Measurements from ENCODE around the gene WASL. TPM values are rescaled to one million over a fixed set of nuclear protein-coding genes. Genes with fewer than 3 reads are reported as not detected.
A peak's percentile ranks its signal among the peaks of the same experiment; 100 is the strongest.

Gene WASL
- total and polyA plus RNA-seq, 3 experiments from 2014 or later: 2.8 to 7.4 (median 7.3) TPM

DNA sequence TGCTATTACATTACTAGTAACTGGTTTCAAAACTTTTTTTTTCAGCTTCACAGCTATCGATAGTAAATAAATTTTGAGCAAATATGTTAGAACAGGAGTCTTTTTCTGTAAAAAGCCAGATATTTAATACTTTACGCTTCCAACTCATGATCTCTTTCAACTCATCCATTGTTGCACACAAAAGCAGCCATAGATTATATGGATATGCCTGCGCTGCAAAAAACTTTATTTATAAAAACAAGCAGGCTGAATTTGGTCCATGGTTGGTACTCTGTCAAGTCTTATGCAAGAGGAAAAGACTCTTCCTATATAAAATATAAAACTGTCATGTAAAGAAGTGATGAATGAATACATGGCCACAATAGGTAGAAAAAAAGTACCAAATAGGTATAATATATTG lies 31.1 kb downstream of the WASL start:
- Histone ChIP-seq H3K4me1 (ENCODE audit: insufficient read depth, low read length) (peaks cover 24% of the 10 kb centered on the region), H3K9me3 (ENCODE audit: low read length) (no peaks in the 10 kb centered on the region), H3K4me3 (ENCODE audit: low read length) (no peak overlapping the region), H3K27ac (ENCODE audit: low read depth, low read length) (no peak overlapping the region), H3K36me3 (ENCODE audit: insufficient read depth, low read length) (no peaks in the 10 kb centered on the region), H3K27me3 (ENCODE audit: insufficient read depth, low read length, poor library complexity, severe bottlenecking) (no peaks in the 10 kb centered on the region)
- Mint-ChIP-seq H3K27ac (no peak overlapping the region), H3K9me3 (no peaks in the 10 kb centered on the region), H3K36me3 (peaks cover 0 to 8% (median 0%) of the 10 kb centered on the region in 3 donors), H3K4me1 (peaks cover 54 to 77% (median 71%) of the 10 kb centered on the region in 3 donors), H3K4me3 (no peak overlapping the region), H3K27me3 (no peaks in the 10 kb centered on the region)
- CTCF ChIA-PET: interaction anchor here (2.0 to 2.2 kb wide), 2 partner anchors 12 to 16 kb away, joined by 5 to 6 read pairs; no protein-coding TSS in a partner anchor
- DNase-seq: no peak
- POLR2A ChIA-PET: no interaction called here

DNA sequence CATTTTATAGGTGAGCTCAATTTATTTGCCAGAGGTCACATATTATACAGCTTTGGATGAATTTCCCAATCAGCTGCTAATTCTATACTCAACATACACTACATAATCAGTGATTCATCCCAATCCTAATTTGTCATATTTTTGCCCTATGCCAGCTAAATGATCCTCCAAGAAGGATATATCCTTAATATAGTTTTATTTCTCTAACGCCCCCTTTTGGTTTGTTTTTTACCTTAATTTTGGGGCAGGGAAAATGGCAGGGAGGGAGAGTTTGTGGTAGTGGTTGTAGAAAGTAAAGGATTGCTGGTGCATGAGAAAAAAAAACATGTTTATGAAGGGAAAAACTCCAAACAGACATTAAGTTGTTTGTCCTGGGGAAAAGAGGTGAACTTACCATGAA lies 31.9 kb downstream of the WASL start:
- Histone ChIP-seq H3K9me3 (ENCODE audit: low read length) (no peaks in the 10 kb centered on the region), H3K27ac (ENCODE audit: low read depth, low read length) (no peak overlapping the region), H3K4me1 (ENCODE audit: insufficient read depth, low read length) (peaks cover 32% of the 10 kb centered on the region), H3K36me3 (ENCODE audit: insufficient read depth, low read length) (no peaks in the 10 kb centered on the region), H3K27me3 (ENCODE audit: insufficient read depth, low read length, poor library complexity, severe bottlenecking) (no peaks in the 10 kb centered on the region), H3K4me3 (ENCODE audit: low read length) (no peak overlapping the region)
- Mint-ChIP-seq H3K36me3 (peaks cover 0 to 8% (median 0%) of the 10 kb centered on the region in 3 donors), H3K4me3 (no peak overlapping the region), H3K27ac (no peak overlapping the region), H3K27me3 (no peaks in the 10 kb centered on the region), H3K9me3 (no peaks in the 10 kb centered on the region), H3K4me1 (peaks cover 60 to 82% (median 77%) of the 10 kb centered on the region in 3 donors)
- ChIA-PET POLR2A (no interaction called here), CTCF (interaction anchor here (2.0 to 2.2 kb wide), 2 partner anchors 12 to 16 kb away, joined by 5 to 6 read pairs; no protein-coding TSS in a partner anchor)
- DNase-seq: no peak

DNA sequence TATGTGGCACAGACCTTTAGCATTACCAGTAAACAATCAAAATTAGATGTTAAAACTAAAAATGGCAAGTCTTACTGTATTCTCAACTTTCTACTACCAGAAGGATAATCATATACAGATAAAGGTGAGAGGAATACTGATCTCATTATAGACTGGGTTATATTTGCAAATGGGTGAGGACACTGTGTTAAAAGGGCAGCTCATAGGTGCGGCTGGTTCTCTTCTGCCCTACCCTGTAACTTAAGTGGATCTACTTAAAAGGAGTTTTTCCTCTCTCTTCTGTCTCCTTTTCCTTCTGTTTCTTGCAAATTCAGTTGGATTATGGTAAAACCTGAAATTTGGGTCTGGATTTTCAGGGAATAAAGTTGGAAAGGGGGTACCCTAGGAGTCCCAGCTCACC lies 33.0 kb downstream of the WASL start:
- Histone ChIP-seq H3K36me3 (ENCODE audit: insufficient read depth, low read length) (no peaks in the 10 kb centered on the region), H3K27ac (ENCODE audit: low read depth, low read length) (no peak overlapping the region), H3K4me3 (ENCODE audit: low read length) (no peak overlapping the region), H3K9me3 (ENCODE audit: low read length) (no peaks in the 10 kb centered on the region), H3K4me1 (ENCODE audit: insufficient read depth, low read length) (peaks cover 36% of the 10 kb centered on the region), H3K27me3 (ENCODE audit: insufficient read depth, low read length, poor library complexity, severe bottlenecking) (no peaks in the 10 kb centered on the region)
- DNase-seq: no peak
- peaks cover 0 to 8% (median 0%) of the 10 kb centered on the region in 3 donors for H3K36me3 Mint-ChIP-seq
- no peaks in the 10 kb centered on the region for H3K27me3 Mint-ChIP-seq
- no peaks in the 10 kb centered on the region for H3K9me3 Mint-ChIP-seq
- H3K27ac Mint-ChIP-seq: no peak overlapping the region
- CTCF ChIA-PET: no interaction called here
- peaks cover 59 to 83% (median 78%) of the 10 kb centered on the region in 3 donors for H3K4me1 Mint-ChIP-seq
- no peak overlapping the region for H3K4me3 Mint-ChIP-seq
- POLR2A ChIA-PET: no interaction called here

GRCh38 chr7:123715198-123715597 lies 33.6 kb downstream of the WASL start:
- H3K9me3 ChIP-seq (ENCODE audit: low read length): no peaks in the 10 kb centered on the region
- POLR2A ChIA-PET: no interaction called here
- CTCF ChIA-PET: no interaction called here
- no peak overlapping the region for H3K4me3 ChIP-seq (ENCODE audit: low read length)
- peaks cover 33% of the 10 kb centered on the region for H3K4me1 ChIP-seq (ENCODE audit: insufficient read depth, low read length)
- H3K36me3 ChIP-seq (ENCODE audit: insufficient read depth, low read length): no peaks in the 10 kb centered on the region
- H3K27me3 ChIP-seq (ENCODE audit: insufficient read depth, low read length, poor library complexity, severe bottlenecking): no peaks in the 10 kb centered on the region
- no peak overlapping the region for H3K27ac ChIP-seq (ENCODE audit: low read depth, low read length)
- DNase-seq: no peak
- Mint-ChIP-seq H3K27ac (peak overlapping the region in 1 of 8 donors; percentile 32), H3K4me3 (no peak overlapping the region), H3K27me3 (no peaks in the 10 kb centered on the region), H3K9me3 (no peaks in the 10 kb centered on the region), H3K4me1 (peaks cover 62 to 84% (median 79%) of the 10 kb centered on the region in 3 donors), H3K36me3 (peaks cover 0 to 8% (median 0%) of the 10 kb centered on the region in 3 donors)

DNA sequence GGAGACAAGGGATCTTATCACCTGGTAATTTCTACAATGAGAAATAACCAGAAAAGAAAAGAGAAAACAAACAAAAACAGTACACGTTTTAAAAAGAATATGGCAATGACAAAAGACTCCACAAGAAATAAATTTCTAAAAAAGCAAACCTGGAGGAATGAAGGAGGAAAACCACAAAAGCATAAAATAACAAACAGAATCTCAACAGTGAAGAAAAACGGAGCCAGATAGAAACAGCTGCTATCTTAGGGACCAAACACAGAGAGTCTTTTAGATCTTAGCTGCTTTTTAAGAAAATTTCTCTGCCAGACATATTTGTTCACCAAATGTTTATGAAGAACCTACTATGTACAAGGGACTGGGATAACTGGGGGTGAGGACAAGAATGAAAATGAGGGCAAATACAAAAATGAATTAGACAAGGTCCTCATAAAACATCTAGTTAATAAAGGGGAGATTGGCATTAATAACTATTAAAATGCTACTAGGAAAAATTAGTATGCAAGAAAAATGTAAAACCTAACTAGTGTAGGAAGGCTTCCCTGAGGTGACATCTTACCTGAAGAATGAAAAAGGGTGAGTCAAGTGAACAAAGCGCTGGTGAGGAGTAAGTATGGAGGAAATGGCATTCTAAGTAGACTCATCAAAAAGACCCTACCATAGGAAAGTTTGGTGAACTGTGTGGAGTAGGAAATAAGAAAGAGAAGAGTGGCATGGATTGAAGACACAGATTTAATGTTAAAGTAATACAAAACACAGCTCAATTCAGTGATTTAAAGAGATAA lies 34.3 kb downstream of the WASL start:
- peaks cover 57 to 80% (median 75%) of the 10 kb centered on the region in 3 donors for H3K4me1 Mint-ChIP-seq
- Histone ChIP-seq H3K9me3 (ENCODE audit: low read length) (no peaks in the 10 kb centered on the region), H3K36me3 (ENCODE audit: insufficient read depth, low read length) (no peaks in the 10 kb centered on the region), H3K27me3 (ENCODE audit: insufficient read depth, low read length, poor library complexity, severe bottlenecking) (no peaks in the 10 kb centered on the region), H3K4me1 (ENCODE audit: insufficient read depth, low read length) (peaks cover 30% of the 10 kb centered on the region), H3K4me3 (ENCODE audit: low read length) (no peak overlapping the region), H3K27ac (ENCODE audit: low read depth, low read length) (no peak overlapping the region)
- H3K27ac Mint-ChIP-seq: peak overlapping the region in 3 of 8 donors; percentile 1 to 42 (median 4)
- H3K27me3 Mint-ChIP-seq: no peaks in the 10 kb centered on the region
- POLR2A ChIA-PET: no interaction called here
- no peaks in the 10 kb centered on the region for H3K9me3 Mint-ChIP-seq
- no peak for DNase-seq
- H3K4me3 Mint-ChIP-seq: no peak overlapping the region
- peaks cover 0 to 8% (median 0%) of the 10 kb centered on the region in 3 donors for H3K36me3 Mint-ChIP-seq
- CTCF ChIA-PET: no interaction called here

DNA sequence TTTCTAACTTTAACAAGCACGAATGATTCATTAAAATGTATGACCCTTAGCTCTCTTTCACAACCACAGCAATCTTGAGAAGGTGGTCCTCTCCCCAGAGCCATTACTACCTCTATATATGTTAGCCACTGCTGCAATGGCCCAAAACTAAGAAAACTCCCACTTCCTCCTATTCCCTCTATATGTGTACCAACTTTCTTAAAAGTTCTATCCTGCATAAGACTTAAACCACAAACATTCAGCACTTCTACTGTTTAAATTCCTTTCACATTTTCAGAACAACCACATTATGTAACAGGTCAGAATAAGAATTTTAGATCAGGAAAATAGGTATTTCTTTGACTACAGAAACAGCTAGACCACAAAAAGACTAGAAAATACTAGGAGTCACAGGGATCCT lies 36.2 kb downstream of the WASL start:
- H3K4me1 Mint-ChIP-seq: peaks cover 50 to 75% (median 75%) of the 10 kb centered on the region in 3 donors
- H3K4me1 ChIP-seq (ENCODE audit: insufficient read depth, low read length): peaks cover 21% of the 10 kb centered on the region
- H3K27me3 ChIP-seq (ENCODE audit: insufficient read depth, low read length, poor library complexity, severe bottlenecking): no peaks in the 10 kb centered on the region
- CTCF ChIA-PET: no interaction called here
- DNase-seq: no peak
- H3K9me3 Mint-ChIP-seq: no peaks in the 10 kb centered on the region
- H3K27ac Mint-ChIP-seq: peak overlapping the region in 4 of 8 donors; percentile 0 to 43 (median 8)
- no peaks in the 10 kb centered on the region for H3K9me3 ChIP-seq (ENCODE audit: low read length)
- H3K4me3 ChIP-seq (ENCODE audit: low read length): no peak overlapping the region
- no peaks in the 10 kb centered on the region for H3K27me3 Mint-ChIP-seq
- no peak overlapping the region for H3K27ac ChIP-seq (ENCODE audit: low read depth, low read length)
- H3K36me3 Mint-ChIP-seq: peaks cover 0 to 20% (median 7%) of the 10 kb centered on the region in 3 donors
- peaks cover 6% of the 10 kb centered on the region for H3K36me3 ChIP-seq (ENCODE audit: insufficient read depth, low read length)
- H3K4me3 Mint-ChIP-seq: no peak overlapping the region
- POLR2A ChIA-PET: no interaction called here

DNA sequence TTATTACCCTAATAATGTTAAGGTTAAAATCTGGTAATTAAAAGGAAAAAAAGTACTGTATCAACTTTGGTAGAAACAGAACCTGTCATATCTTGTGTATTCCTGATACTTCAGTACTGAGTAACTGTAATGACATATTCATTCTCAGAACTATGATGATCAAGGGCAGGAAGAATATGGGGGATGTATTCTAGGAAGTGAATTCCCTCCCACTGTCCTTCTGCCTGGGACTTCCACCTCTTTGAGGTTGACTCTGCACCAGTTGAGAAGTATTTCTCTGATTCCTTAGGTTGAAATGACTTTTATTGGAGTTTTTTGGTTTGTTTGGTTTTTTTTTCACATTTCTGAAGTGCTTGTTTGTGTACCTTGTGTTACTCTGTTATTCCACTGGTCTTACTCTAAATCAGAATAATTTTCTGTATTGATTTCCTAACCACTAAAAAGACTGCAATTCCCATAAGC lies 36.9 kb downstream of the WASL start:
- no peaks in the 10 kb centered on the region for H3K27me3 Mint-ChIP-seq
- no peaks in the 10 kb centered on the region for H3K9me3 Mint-ChIP-seq
- ChIA-PET POLR2A (no interaction called here), CTCF (no interaction called here)
- Histone ChIP-seq H3K9me3 (ENCODE audit: low read length) (no peaks in the 10 kb centered on the region), H3K4me1 (ENCODE audit: insufficient read depth, low read length) (peaks cover 21% of the 10 kb centered on the region), H3K27ac (ENCODE audit: low read depth, low read length) (no peak overlapping the region), H3K27me3 (ENCODE audit: insufficient read depth, low read length, poor library complexity, severe bottlenecking) (no peaks in the 10 kb centered on the region), H3K36me3 (ENCODE audit: insufficient read depth, low read length) (peaks cover 10% of the 10 kb centered on the region), H3K4me3 (ENCODE audit: low read length) (no peak overlapping the region)
- no peak for DNase-seq
- peak overlapping the region in 1 of 7 donors; percentile 15 for H3K4me3 Mint-ChIP-seq
- H3K27ac Mint-ChIP-seq: peak overlapping the region in 3 of 8 donors; percentile 1 to 77 (median 30)
- peaks cover 0 to 28% (median 7%) of the 10 kb centered on the region in 3 donors for H3K36me3 Mint-ChIP-seq
- peaks cover 47 to 74% (median 69%) of the 10 kb centered on the region in 3 donors for H3K4me1 Mint-ChIP-seq

- Histone ChIP-seq H3K4me1 (ENCODE audit: insufficient read depth, low read length) (peaks cover 21% of the 10 kb centered on the region), H3K27me3 (ENCODE audit: insufficient read depth, low read length, poor library complexity, severe bottlenecking) (no peaks in the 10 kb centered on the region), H3K27ac (ENCODE audit: low read depth, low read length) (no peak overlapping the region), H3K4me3 (ENCODE audit: low read length) (no peak overlapping the region), H3K36me3 (ENCODE audit: insufficient read depth, low read length) (peaks cover 16% of the 10 kb centered on the region), H3K9me3 (ENCODE audit: low read length) (no peaks in the 10 kb centered on the region)
- no peak for DNase-seq
- no peak overlapping the region for H3K4me3 Mint-ChIP-seq
- H3K36me3 Mint-ChIP-seq: peaks cover 0 to 35% (median 7%) of the 10 kb centered on the region in 3 donors
- peaks cover 44 to 68% (median 61%) of the 10 kb centered on the region in 3 donors for H3K4me1 Mint-ChIP-seq
- H3K27ac Mint-ChIP-seq: peak overlapping the region in 4 of 8 donors; percentile 23 to 43 (median 30)
- H3K9me3 Mint-ChIP-seq: no peaks in the 10 kb centered on the region
- CTCF ChIA-PET: interaction anchor here (1.3 kb wide), 1 partner anchor 9 kb away, joined by 4 read pairs; no protein-coding TSS in a partner anchor
- POLR2A ChIA-PET: no interaction called here
- no peaks in the 10 kb centered on the region for H3K27me3 Mint-ChIP-seq
These were observed 38.1 kb downstream of the WASL start for GRCh38 chr7:123710683-123711082.

Measured in CD8-positive, alpha-beta memory T cell (primary cell).